Adrenal gland (tissue), 12 donors: ENCODE measurements around the gene DNAJC11. TPM values are rescaled to one million over a fixed set of nuclear protein-coding genes. Genes with fewer than 3 reads are reported as not detected.

Experiments
- DNase-seq, 7 donors: peaks; one replicate each; pipeline ENCODE4 v3.0.0-alpha.2; 2019 to 2020
- H3K27ac ChIP-seq, 5 donors: fragments of 200-600 bp; sonication (generic) in 4 of 5; 1 replicate in 3 of 5; 2 replicates in 2 of 5; pipeline versions ENCODE4 v1.5.1 to v1.8.0; 2016 to 2020; ENCODE audit warnings: mild to moderate bottlenecking in 1 of 5
- H3K27me3 ChIP-seq: fragments of 200-600 bp; 2 replicates; pipeline ENCODE4 v1.8.0; 2021
- H3K36me3 ChIP-seq, 2 donors: fragments of 200-600 bp; replicated peaks in 1 of 2; 1 replicate in 1 of 2; 2 replicates in 1 of 2; pipeline versions ENCODE4 v1.5.1 to v1.8.0; 2018 to 2022
- H3K4me1 ChIP-seq, 2 donors: fragments of 200-600 bp; replicated peaks in 1 of 2; 1 replicate in 1 of 2; 2 replicates in 1 of 2; pipeline versions ENCODE4 v1.5.1 to v1.8.0; 2018 to 2021
- H3K4me3 ChIP-seq, 4 donors: fragments of 200-600 bp; sonication (generic) in 3 of 4; one replicate each; pipeline ENCODE4 v1.5.1; 2016 to 2018
- H3K9me3 ChIP-seq, 3 donors: fragments of 200-600 bp; sonication (generic) in 1 of 3; replicated peaks in 1 of 3; 1 replicate in 2 of 3; 2 replicates in 1 of 3; pipeline versions ENCODE4 v1.5.1 to v1.8.0; 2016 to 2021
- POLR2A ChIP-seq, 2 donors: fragments of 450-650 bp; IDR thresholded peaks; one replicate each; pipeline ENCODE4 v1.6.1; 2017; ENCODE audit warnings: antibody characterized with exemption in 2 of 2, mild to moderate bottlenecking in 2 of 2, moderate library complexity in 1 of 2
- WGBS, 4 donors: extraction: QIAGEN DNeasy Blood & Tissue Kit in 2 of 4; methylation state at CpG; one replicate each; pipeline versions ENCODE4 v1.1.5 to v1.1.7; 2013 to 2017; 5-methylcytosine and 5-hydroxymethylcytosine counted together
- intact Hi-C, 2 donors: fragments of 100-400 bp; cut with DNase I; formaldehyde crosslinking; loops; one replicate each; pipeline versions ENCODE4 v1.14.1 to v1.15.0; 2022 to 2023
- polyA plus RNA-seq, 3 donors: library from polyadenylated mRNA; stranded (reverse); fragments of 200-250 nt in 2 of 3; fragments of 350-450 nt in 1 of 3; fragmentation: Illumina TruSeq in 1 of 3; extraction: RNeasy Lipid Tissue Mini Kit (QIAGEN cat#74804) in 1 of 3; gene quantifications; one replicate each; pipeline ENCODE4 v1.2.3, GENCODE V29; 2013 to 2014
- total RNA-seq, 9 donors: library from RNA; depleted of rRNA in 4 of 9; stranded (reverse); fragments of >200 nt in 4 of 9; fragments of 120-200 nt in 1 of 9; fragmentation: NEBNext Ultra II Directional in 1 of 9; extraction: Animal tissue kit (Norgen Biotek cat#: 25700) in 1 of 9; gene quantifications; one replicate each; pipeline versions ENCODE4 v1.1.0 to v1.2.4, GENCODE V29; 2013 to 2023
- TF ChIP-seq, protein P1 (sequence below), 6 experiments: fragments of 450-650 bp in 4 of 6; fragments of 200-600 bp in 2 of 6; sonication (generic) in 1 of 6; IDR thresholded peaks; 1 replicate in 5 of 6; 2 replicates in 1 of 6; pipeline versions ENCODE4 v1.5.1 to v1.8.0; 2016 to 2021; ENCODE audit warnings: antibody characterized with exemption in 6 of 6, mild to moderate bottlenecking in 2 of 6, moderate library complexity in 1 of 6
- donor health status: healthy with polysubstance abuse.
- donor health status: Bipolar disorder and iron deficiency.
- donor health status: DM: yes; HTN: yes; CAD: no.
- donor health status: DM: no; HTN: no; CAD: no.
- donor health status: DM: no; HTN: no; CAD: no.
- donor health status: DM: yes; HTN: yes; CAD: no.

The DNAJC11 gene
- total and polyA plus RNA-seq, 12 donors, result 29.2 to 125 (median 61.9) TPM

DNA sequence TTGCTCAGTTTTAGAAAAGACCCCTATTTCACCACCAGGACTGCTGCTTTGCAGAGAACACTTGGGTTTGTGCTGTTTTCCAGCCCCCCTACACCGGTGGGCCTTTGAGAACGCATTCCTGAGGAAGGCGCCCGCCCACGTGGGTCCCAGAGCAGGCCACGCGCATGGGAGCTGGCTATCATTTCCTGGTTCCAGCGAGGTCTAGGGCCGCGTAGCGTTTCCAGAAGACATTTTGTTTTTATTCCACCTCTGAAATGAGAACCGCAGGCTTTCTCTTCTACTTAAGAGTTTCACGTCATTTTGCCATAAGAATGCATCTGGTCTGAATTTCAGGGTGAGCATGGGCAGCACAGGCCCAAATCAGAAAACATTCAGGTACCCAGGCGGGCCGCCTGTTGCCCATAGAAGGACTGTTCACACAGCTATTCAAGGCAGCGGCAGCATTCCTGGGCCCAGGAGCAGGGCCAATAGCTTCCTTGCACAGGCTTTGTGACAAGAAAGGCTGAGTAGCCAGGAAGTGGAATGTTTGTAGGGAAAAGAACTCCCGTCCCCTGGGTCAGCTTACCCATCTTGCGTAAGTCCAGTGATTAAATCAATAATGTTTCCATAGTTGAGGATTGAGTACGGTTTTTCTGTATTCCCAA, 97.6 kb downstream of the DNAJC11 start:
- Histone ChIP-seq H3K4me1 (peaks cover 27 to 33% of the 10 kb centered on the region in 2 donors), H3K4me3 (peak overlapping the region in 2 of 4 donors; percentile 58 to 71), H3K27me3 (no peaks in the 10 kb centered on the region), H3K9me3 (no peaks in the 10 kb centered on the region), H3K27ac (peak overlapping the region; percentile 80 to 99 (median 98)), H3K36me3 (peaks cover 0 to 5% of the 10 kb centered on the region in 2 donors)
- TF ChIP-seq POLR2A (IDR thresholded peaks at IDR 0.05), result no peak
- TF ChIP-seq, protein P1, sequence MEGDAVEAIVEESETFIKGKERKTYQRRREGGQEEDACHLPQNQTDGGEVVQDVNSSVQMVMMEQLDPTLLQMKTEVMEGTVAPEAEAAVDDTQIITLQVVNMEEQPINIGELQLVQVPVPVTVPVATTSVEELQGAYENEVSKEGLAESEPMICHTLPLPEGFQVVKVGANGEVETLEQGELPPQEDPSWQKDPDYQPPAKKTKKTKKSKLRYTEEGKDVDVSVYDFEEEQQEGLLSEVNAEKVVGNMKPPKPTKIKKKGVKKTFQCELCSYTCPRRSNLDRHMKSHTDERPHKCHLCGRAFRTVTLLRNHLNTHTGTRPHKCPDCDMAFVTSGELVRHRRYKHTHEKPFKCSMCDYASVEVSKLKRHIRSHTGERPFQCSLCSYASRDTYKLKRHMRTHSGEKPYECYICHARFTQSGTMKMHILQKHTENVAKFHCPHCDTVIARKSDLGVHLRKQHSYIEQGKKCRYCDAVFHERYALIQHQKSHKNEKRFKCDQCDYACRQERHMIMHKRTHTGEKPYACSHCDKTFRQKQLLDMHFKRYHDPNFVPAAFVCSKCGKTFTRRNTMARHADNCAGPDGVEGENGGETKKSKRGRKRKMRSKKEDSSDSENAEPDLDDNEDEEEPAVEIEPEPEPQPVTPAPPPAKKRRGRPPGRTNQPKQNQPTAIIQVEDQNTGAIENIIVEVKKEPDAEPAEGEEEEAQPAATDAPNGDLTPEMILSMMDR (IDR thresholded peaks at IDR 0.05), result peak in 3 of 6 experiments; percentile 24 to 54 (median 32)
- intact Hi-C loops, result no loop called here
- peak; percentile 53 to 88 (median 63) for DNase-seq
- 30 to 37% (median 31%) methylated on average over 18 to 19 of the region's 19 CpGs for WGBS, 4 donors

- intact Hi-C loops, result no loop called here
Measured at GRCh38 chr1:6603238-6603914, 98.2 kb downstream of the DNAJC11 start.

DNA sequence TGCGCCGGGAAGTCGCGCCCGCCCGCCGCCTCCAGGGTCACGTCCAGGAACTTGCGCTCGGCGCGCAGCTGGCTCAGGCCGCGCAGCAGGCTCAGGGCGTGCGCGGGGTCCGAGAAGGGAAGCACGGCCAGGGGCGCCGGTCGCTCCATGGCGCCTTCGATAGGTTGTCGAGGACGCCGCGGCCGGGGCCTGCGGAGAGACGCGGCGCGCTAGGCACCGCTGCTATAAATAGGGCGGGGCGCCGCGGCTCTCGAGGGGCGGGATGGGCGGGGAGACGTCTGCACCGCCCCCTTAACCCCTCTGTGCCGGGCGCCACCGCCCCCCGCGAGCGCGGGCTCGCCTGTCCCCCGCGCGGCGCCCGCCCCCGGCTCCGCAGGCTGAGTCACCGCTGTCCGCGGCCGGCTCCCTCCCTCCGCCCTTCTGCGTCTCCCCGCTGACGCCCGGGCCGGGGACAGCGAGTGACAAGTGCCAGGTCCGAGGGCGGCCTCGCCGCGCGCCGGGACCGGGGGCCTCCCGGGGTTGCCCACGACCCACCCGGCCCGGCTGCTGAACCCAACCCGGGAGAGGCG, 98.9 kb downstream of the DNAJC11 start, which contains the start of gene KLHL21:
TSS of gene KLHL21 (minus strand) at position 201 of the 569 bp plus-strand sequence. CDS start at position 149, 52 bp downstream.
- Histone ChIP-seq H3K36me3 (peaks cover 0 to 18% of the 10 kb centered on the region in 2 donors), H3K4me1 (peaks cover 32 to 46% of the 10 kb centered on the region in 2 donors), H3K27ac (peak within 1 kb of the TSS; percentile 80 to 99 (median 98)), H3K9me3 (no peaks in the 10 kb centered on the region), H3K27me3 (no peaks in the 10 kb centered on the region), H3K4me3 (peak within 1 kb of the TSS; percentile 42 to 71 (median 52))
- TF ChIP-seq, protein P1 (IDR thresholded peaks at IDR 0.05), result peak in 1 of 6 experiments; percentile 30
- TF ChIP-seq POLR2A (IDR thresholded peaks at IDR 0.05), result peak; percentile 79 to 92
- WGBS, 4 donors, result 0% methylated on average over 26 to 84 of the region's 84 CpGs; no CpG with 5 or more reads in 1 of the 4 donors
- intact Hi-C loops, result no loop called here
- peak; percentile 91 to 94 (median 93) for DNase-seq

More at GRCh38 chr1:6603238-6603914, 98.2 kb downstream of the DNAJC11 start:
- no peaks in the 10 kb centered on the region for H3K9me3 ChIP-seq
- DNase-seq, result peak; percentile 63 to 84 (median 71)
- peak overlapping the region; percentile 80 to 99 (median 98) for H3K27ac ChIP-seq
- H3K36me3 ChIP-seq, result peaks cover 0 to 12% of the 10 kb centered on the region in 2 donors
- peaks cover 28 to 40% of the 10 kb centered on the region in 2 donors for H3K4me1 ChIP-seq
- H3K4me3 ChIP-seq, result peak overlapping the region; percentile 42 to 71 (median 52)
- no peaks in the 10 kb centered on the region for H3K27me3 ChIP-seq
- TF ChIP-seq, protein P1 (IDR thresholded peaks at IDR 0.05), result no peak
- TF ChIP-seq POLR2A (IDR thresholded peaks at IDR 0.05), result peak in 1 of 2 donors; percentile 46
- WGBS, 4 donors, result 0% methylated on average over 17 to 36 of the region's 36 CpGs
